A673 (cell line): ENCODE results near the gene STK17A. TPM values are rescaled to one million over a fixed set of nuclear protein-coding genes. Genes with fewer than 3 reads are reported as not detected.

Experiments
- BruUV-seq: library from RNA; stranded (reverse); fragments of 400-500 nt; replicated peaks from 2 replicates; lab custom pipeline; 2021; lab: Mats Ljungman, UMichigan
- CTCF ChIA-PET: fragments of 300-600 bp; sonication (Branson Sonifier 250); formaldehyde crosslinking; loops from one replicate; lab custom pipeline; 2022; ENCODE audit warnings: antibody characterized with exemption; lab: Charles Lee
- POLR2A ChIA-PET: fragments of 300-600 bp; sonication (Branson Sonifier 250); formaldehyde crosslinking; loops from one replicate; lab custom pipeline; 2022; ENCODE audit warnings: antibody characterized with exemption; ENCODE audit not compliant: low non-redundant PET; lab: Charles Lee
- DNase-seq: peaks from one replicate; pipeline ENCODE4 v3.0.0-alpha.2; 2015; ENCODE audit warnings: low spot score
- H3K27ac ChIP-seq: fragments of 200-600 bp; sonication (generic); 2 replicates; pipeline ENCODE4 v1.5.1; 2016; ENCODE audit warnings: mixed run types, low read depth, mild to moderate bottlenecking, mixed read lengths, antibody characterized with exemption, low read length; ENCODE audit not compliant: poor library complexity, severe bottlenecking
- H3K27me3 ChIP-seq: fragments of 200-600 bp; sonication (generic); replicated peaks from 2 replicates; pipeline ENCODE4 v1.6.1; 2017; ENCODE audit warnings: mixed run types, low read depth, mild to moderate bottlenecking, mixed read lengths, antibody characterized with exemption, low read length; ENCODE audit not compliant: insufficient read depth, poor library complexity
- H3K36me3 ChIP-seq: fragments of 200-600 bp; sonication (generic); 2 replicates; pipeline ENCODE4 v1.6.1; 2016; ENCODE audit warnings: mixed run types, mild to moderate bottlenecking, mixed read lengths, antibody characterized with exemption, low read length; ENCODE audit not compliant: insufficient read depth, poor library complexity, severe bottlenecking
- H3K4me1 ChIP-seq: fragments of 200-600 bp; sonication (generic); 2 replicates; pipeline ENCODE4 v1.6.1; 2017; ENCODE audit warnings: mixed run types, mild to moderate bottlenecking, mixed read lengths, antibody characterized with exemption, low read length; ENCODE audit not compliant: insufficient read depth, poor library complexity, severe bottlenecking
- H3K4me3 ChIP-seq: fragments of 200-600 bp; sonication (generic); 2 replicates; pipeline ENCODE4 v1.5.1; 2016; ENCODE audit warnings: low read depth, mixed run types, mild to moderate bottlenecking, mixed read lengths, low read length; ENCODE audit not compliant: poor library complexity, severe bottlenecking
- H3K9me3 ChIP-seq: fragments of 200-600 bp; sonication (generic); 2 replicates; pipeline ENCODE4 v1.6.1; 2016; ENCODE audit warnings: mixed run types, low read depth, mild to moderate bottlenecking, mixed read lengths, antibody characterized with exemption, low read length; ENCODE audit not compliant: poor library complexity, severe bottlenecking
- CTCF ChIP-seq: fragments of 300-800, 200-600 bp; sonication (generic); conservative IDR thresholded peaks from 2 replicates; pipeline ENCODE4 v1.5.1; 2017; ENCODE audit warnings: low read depth, mild to moderate bottlenecking, antibody characterized with exemption, low read length, moderate library complexity, mixed read lengths
- EZH2 ChIP-seq: fragments of 200-600 bp; sonication (generic); IDR thresholded peaks from 2 replicates; pipeline ENCODE4 v1.6.1; 2017; ENCODE audit warnings: borderline replicate concordance, low read depth, mild to moderate bottlenecking, mixed read lengths, antibody characterized with exemption, low read length; ENCODE audit not compliant: poor library complexity, severe bottlenecking
- intact Hi-C: fragments of 100-400 bp; cut with micrococcal nuclease; formaldehyde crosslinking; loops from one replicate; pipeline ENCODE4 v1.10.0; 2022; ENCODE audit not compliant: unreplicated experiment
- total RNA-seq: library from RNA; stranded (reverse); gene quantifications from 2 replicates; pipeline ENCODE4 v1.2.3, GENCODE V29; 2021

The STK17A gene
- total RNA-seq, 1 experiment from 2014 or later = 27.3 TPM

GRCh38 chr7:43602256-43602655 lies 19.3 kb downstream of the STK17A start:
- Histone ChIP-seq H3K9me3 (no peaks in the 10 kb centered on the region), H3K4me1 (peaks cover 7% of the 10 kb centered on the region), H3K36me3 (peaks cover 15% of the 10 kb centered on the region), H3K27me3 (no peaks in the 10 kb centered on the region), H3K4me3 (no peak overlapping the region), H3K27ac (no peak overlapping the region)
- CTCF ChIA-PET = no interaction called here
- TF ChIP-seq EZH2 = no peak
- no peak for TF ChIP-seq CTCF
- no TSS peak for BruUV-seq
- POLR2A ChIA-PET = interaction anchor here (0.6 kb wide), 1 partner anchor 109 kb away, joined by 5 read pairs; no protein-coding TSS in a partner anchor
- intact Hi-C loops = no loop called here
- no peak for DNase-seq

GRCh38 chr7:43604251-43604650 lies 21.3 kb downstream of the STK17A start:
- H3K4me1 ChIP-seq = peaks cover 7% of the 10 kb centered on the region
- intact Hi-C loops = no loop called here
- no peak overlapping the region for H3K4me3 ChIP-seq
- no peak for TF ChIP-seq EZH2
- TF ChIP-seq CTCF = no peak
- peaks cover 13% of the 10 kb centered on the region for H3K36me3 ChIP-seq
- POLR2A ChIA-PET = no interaction called here
- no peak for DNase-seq
- no peak overlapping the region for H3K27ac ChIP-seq
- no peaks in the 10 kb centered on the region for H3K27me3 ChIP-seq
- H3K9me3 ChIP-seq = no peaks in the 10 kb centered on the region
- CTCF ChIA-PET = no interaction called here
- no TSS peak for BruUV-seq

- DNase-seq = no peak
- intact Hi-C loops = no loop called here
- ChIA-PET CTCF (no interaction called here), POLR2A (no interaction called here)
- Histone ChIP-seq H3K9me3 (no peaks in the 10 kb centered on the region), H3K27me3 (no peaks in the 10 kb centered on the region), H3K4me3 (no peak overlapping the region), H3K27ac (no peak overlapping the region), H3K36me3 (peaks cover 14% of the 10 kb centered on the region), H3K4me1 (no peaks in the 10 kb centered on the region)
- BruUV-seq = no TSS peak
- TF ChIP-seq EZH2 (no peak), CTCF (no peak)
Observed at GRCh38 chr7:43609097-43609496, 26.2 kb downstream of the STK17A start.
